ENCODE measurements around the gene FAM131C. TPM values are rescaled to one million over a fixed set of nuclear protein-coding genes. Genes with fewer than 3 reads are reported as not detected.

FAM131C gene
- polyA plus RNA-seq, 2 donors = 0.38 to 0.45 TPM

DNA sequence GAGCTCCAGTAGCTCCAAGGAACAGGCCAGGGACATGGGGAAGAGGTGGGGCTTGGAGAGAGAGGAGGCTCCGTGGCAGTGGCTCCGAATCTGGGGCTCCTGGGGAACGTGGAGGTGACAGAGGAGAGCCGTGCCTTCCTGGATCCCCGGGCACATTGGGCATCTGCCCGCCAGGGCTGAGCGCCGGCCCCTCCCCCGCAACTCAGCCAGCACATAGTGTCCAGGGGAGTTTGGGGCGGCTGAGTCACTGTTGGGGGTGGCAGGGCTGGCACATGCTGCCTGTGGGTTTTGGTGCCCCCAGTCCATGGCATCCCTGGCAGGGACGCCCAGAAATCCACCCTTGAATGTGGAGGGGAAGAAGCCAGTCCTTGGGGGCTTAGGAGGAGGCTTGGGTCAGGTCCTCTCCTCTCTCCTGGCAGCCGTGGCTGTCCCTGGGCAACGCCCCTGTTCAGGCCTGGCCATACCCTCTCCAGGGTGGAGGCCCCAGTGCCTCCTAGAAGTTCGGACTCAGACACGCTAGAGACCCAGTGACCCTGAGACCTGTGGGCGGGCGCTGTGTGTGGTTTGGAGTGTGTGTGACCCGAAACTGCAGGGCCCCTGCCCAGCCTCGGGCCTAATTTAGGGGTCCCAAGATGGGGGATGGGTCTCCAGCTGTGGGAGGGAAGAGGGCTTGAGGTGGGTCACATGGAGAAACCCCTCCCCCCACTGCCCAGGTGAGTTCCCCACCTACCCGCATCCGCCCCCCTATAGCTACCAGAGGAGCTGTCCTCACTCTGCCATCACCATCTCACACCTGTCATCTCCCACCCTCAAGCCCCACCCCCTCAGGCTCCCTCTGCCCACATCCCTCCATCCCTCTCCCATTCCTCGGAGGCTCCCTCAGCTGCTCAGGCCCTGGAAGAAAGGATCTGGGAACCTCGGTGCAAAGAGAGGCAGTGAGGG lies 57.2 kb downstream of the FAM131C start:
- Histone ChIP-seq H3K4me3 (ENCODE audit: low read depth in 1 of 2, low read length in 2 of 2) (no peak overlapping the region), H3K27me3 (ENCODE audit: control insufficient read depth in 1 of 2, insufficient read depth in 2 of 2, low read length in 2 of 2) (no peaks in the 10 kb centered on the region), H3K27ac (ENCODE audit: low read depth in 2 of 2, low read length in 1 of 2) (peak overlapping the region; percentile 77 to 81), H3K9me3 (ENCODE audit: control insufficient read depth in 2 of 2, insufficient read depth in 1 of 2, low read depth in 1 of 2, low read length in 1 of 2) (no peaks in the 10 kb centered on the region), H3K4me1 (ENCODE audit: control insufficient read depth in 2 of 2, insufficient read depth in 2 of 2, low read length in 1 of 2) (peaks cover 3 to 14% of the 10 kb centered on the region in 2 donors), H3K36me3 (ENCODE audit: control insufficient read depth in 2 of 2, insufficient read depth in 2 of 2, low read length in 1 of 2) (no peaks in the 10 kb centered on the region)
- 69% methylated on average over 20 to 23 of the region's 23 CpGs for WGBS, 2 donors

DNA sequence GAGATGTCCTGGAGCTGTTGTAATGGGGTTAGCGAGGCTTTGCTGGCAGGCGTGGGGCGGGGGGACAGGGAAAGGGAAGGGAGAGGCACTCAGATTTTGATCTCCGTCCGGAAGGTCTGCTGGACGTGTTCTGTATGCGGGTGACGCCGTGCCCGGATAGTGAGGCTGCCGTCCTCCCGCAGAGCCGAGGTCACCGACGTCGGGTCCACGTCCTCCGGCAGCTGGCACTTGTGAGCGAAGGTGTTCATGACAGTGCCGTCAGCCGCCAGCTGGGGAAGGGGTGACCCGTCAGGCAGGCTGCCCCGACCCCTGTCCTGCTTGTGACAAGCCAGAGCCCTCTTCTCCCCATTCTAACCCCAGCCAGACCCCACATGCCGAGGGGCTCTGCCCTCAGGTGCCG lies 58.0 kb downstream of the FAM131C start:
- peak overlapping the region; percentile 77 to 81 for H3K27ac ChIP-seq (ENCODE audit: low read depth in 2 of 2, low read length in 1 of 2)
- no peaks in the 10 kb centered on the region for H3K9me3 ChIP-seq (ENCODE audit: control insufficient read depth in 2 of 2, insufficient read depth in 1 of 2, low read depth in 1 of 2, low read length in 1 of 2)
- no peak overlapping the region for H3K4me3 ChIP-seq (ENCODE audit: low read depth in 1 of 2, low read length in 2 of 2)
- peaks cover 3 to 14% of the 10 kb centered on the region in 2 donors for H3K4me1 ChIP-seq (ENCODE audit: control insufficient read depth in 2 of 2, insufficient read depth in 2 of 2, low read length in 1 of 2)
- H3K27me3 ChIP-seq (ENCODE audit: control insufficient read depth in 1 of 2, insufficient read depth in 2 of 2, low read length in 2 of 2) = no peaks in the 10 kb centered on the region
- no peaks in the 10 kb centered on the region for H3K36me3 ChIP-seq (ENCODE audit: control insufficient read depth in 2 of 2, insufficient read depth in 2 of 2, low read length in 1 of 2)
- 91 to 93% methylated on average over 25 of the region's 25 CpGs for WGBS, 2 donors

DNA sequence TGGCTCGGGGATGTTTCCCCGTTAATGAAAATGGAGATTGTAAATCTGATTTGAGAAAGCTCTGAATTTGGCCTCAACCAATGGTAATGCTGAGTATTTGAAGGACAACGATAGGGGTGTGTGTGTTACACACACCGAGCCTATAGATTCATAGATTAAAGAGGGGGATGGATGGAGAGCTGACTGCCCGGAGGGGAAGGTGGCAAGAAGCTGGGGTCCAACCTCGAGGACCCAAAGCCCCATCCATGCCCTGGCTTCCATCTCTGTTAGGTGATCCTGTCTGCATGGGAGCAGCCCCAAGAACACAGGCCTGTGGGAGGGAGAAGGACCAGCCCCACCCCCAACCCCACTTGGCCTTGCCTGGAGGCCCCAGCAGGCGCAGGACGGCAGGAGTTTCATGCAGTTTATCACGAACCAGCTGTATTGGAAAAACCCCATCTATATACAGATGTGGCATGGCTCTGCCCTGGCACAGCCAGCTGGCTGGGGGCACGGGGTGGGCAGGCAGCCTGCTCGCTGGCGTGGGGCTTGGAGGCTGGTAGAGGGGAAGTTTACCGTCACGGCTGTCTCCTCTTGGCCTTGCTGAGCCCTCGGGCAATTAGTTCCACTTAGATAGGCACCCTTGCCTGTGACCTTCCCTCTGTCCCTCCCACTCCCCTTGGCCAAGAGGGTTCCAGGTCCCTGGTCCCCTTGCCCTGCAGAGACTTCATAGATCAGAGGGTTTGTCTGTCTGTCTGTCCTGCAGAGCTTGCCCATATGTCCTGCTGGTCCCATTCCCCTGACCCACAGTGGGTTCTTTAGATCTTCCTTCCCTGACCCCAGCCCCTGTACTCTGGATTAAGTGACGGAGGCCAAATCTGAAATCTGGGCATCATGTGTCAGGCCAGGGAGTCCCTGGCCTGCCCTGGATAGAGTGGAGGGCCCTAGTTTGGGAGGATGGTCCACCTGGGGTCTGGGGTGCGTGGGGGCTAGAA lies 58.7 kb downstream of the FAM131C start:
- no peaks in the 10 kb centered on the region for H3K36me3 ChIP-seq (ENCODE audit: control insufficient read depth in 2 of 2, insufficient read depth in 2 of 2, low read length in 1 of 2)
- H3K27me3 ChIP-seq (ENCODE audit: control insufficient read depth in 1 of 2, insufficient read depth in 2 of 2, low read length in 2 of 2) = no peaks in the 10 kb centered on the region
- no peaks in the 10 kb centered on the region for H3K9me3 ChIP-seq (ENCODE audit: control insufficient read depth in 2 of 2, insufficient read depth in 1 of 2, low read depth in 1 of 2, low read length in 1 of 2)
- peak overlapping the region; percentile 77 to 81 for H3K27ac ChIP-seq (ENCODE audit: low read depth in 2 of 2, low read length in 1 of 2)
- H3K4me1 ChIP-seq (ENCODE audit: control insufficient read depth in 2 of 2, insufficient read depth in 2 of 2, low read length in 1 of 2) = peaks cover 3 to 14% of the 10 kb centered on the region in 2 donors
- 55 to 70% methylated on average over 17 of the region's 17 CpGs for WGBS, 2 donors
- H3K4me3 ChIP-seq (ENCODE audit: low read depth in 1 of 2, low read length in 2 of 2) = no peak overlapping the region

DNA sequence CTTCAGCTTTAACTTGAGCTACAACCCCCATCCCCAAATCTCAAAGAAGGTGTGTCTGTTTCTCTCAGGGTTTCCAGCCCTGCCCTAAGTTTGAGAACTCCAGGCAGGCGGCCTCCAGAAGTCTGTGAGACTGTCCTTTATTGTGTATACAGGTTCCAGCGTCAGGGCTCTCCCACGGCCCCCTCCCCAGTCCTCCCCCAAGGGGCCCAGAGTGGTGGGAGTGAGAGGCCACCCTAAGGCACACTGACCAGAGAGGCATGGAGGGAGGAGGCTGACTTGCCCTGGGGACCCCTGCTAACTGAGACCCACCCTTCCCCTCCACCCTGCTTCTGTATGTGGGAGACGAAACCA lies 59.6 kb downstream of the FAM131C start:
- Histone ChIP-seq H3K27ac (ENCODE audit: low read depth in 2 of 2, low read length in 1 of 2) (peak overlapping the region; percentile 45 to 78), H3K4me1 (ENCODE audit: control insufficient read depth in 2 of 2, insufficient read depth in 2 of 2, low read length in 1 of 2) (peaks cover 3 to 14% of the 10 kb centered on the region in 2 donors), H3K4me3 (ENCODE audit: low read depth in 1 of 2, low read length in 2 of 2) (no peak overlapping the region), H3K9me3 (ENCODE audit: control insufficient read depth in 2 of 2, insufficient read depth in 1 of 2, low read depth in 1 of 2, low read length in 1 of 2) (no peaks in the 10 kb centered on the region), H3K36me3 (ENCODE audit: control insufficient read depth in 2 of 2, insufficient read depth in 2 of 2, low read length in 1 of 2) (no peaks in the 10 kb centered on the region), H3K27me3 (ENCODE audit: control insufficient read depth in 1 of 2, insufficient read depth in 2 of 2, low read length in 2 of 2) (no peaks in the 10 kb centered on the region)
- WGBS, 2 donors = 59 to 62% methylated on average over 4 of the region's 4 CpGs

DNA sequence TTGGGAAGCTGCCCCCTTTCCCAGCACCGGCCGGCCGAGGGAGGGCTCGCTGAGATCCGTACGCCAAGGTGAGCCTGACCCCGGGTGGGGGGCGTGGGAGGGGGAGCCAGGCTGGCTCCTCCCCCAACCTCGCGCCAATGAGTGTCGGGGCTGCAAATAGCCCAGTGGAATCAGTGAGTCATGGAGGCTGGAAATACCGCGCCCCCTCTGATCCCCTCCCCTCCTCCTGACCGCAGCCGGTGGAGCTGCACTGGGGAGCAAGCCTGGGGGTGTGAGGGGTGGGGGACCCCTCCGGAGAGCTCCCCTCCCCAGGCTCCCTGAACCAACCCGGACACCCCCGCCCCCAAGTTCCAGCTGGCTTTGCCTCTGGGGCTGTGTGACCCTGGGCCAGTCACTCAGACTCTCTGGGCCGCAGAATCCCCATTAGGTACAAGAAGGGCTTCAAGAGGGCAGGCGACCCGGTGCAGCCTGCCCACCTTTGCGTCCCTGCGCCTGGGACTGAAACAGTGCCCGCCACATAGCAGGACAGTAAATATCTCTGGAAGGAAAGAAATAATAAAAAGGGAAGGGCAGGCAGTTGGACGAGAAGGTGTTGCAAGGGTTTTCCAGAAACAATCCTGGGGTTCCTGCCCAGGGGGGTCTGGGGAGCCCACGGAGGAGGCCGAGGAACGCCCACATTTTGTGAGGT lies 60.1 kb downstream of the FAM131C start:
- H3K4me3 ChIP-seq (ENCODE audit: low read depth in 1 of 2, low read length in 2 of 2) = no peak overlapping the region

DNA sequence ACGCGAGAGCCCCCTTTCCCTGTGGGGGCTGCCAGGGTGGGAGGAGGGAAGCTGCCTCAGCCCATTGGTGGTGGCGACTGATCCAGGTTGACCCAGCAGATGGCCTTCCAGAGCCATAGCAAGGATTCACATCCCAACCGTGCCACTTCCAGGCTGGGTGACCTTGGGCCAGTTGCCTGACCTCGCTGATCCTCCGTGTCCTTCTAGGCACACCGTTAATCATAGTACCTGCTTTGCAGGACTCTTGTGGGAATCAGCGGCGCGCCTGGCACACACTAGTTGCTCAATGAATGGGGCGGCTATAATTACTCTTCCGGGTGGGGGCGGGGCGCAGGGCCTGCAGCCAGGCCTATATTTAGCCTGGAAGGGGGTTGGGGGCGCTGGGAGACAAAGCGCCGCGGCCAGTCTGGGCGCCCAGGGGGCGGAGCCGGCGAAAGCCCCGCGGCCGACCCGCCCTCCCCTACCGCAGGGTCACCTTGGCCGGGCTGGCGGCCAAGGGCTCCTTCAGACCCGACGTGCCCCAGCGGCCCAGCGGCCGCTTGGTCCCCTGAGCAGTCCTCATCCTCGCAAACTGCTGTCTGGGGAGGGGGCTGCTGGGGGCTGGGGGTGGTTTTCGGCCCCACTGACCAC lies 60.7 kb downstream of the FAM131C start:
- no peaks in the 10 kb centered on the region for H3K36me3 ChIP-seq (ENCODE audit: control insufficient read depth in 2 of 2, insufficient read depth in 2 of 2, low read length in 1 of 2)
- no peaks in the 10 kb centered on the region for H3K9me3 ChIP-seq (ENCODE audit: control insufficient read depth in 2 of 2, insufficient read depth in 1 of 2, low read depth in 1 of 2, low read length in 1 of 2)
- 5% methylated on average over 31 to 36 of the region's 36 CpGs for WGBS, 2 donors
- peaks cover 3 to 13% of the 10 kb centered on the region in 2 donors for H3K4me1 ChIP-seq (ENCODE audit: control insufficient read depth in 2 of 2, insufficient read depth in 2 of 2, low read length in 1 of 2)
- H3K27ac ChIP-seq (ENCODE audit: low read depth in 2 of 2, low read length in 1 of 2) = peak overlapping the region; percentile 55 to 78
- peak overlapping the region in 1 of 2 donors; percentile 16 for H3K4me3 ChIP-seq (ENCODE audit: low read depth in 1 of 2, low read length in 2 of 2)
- no peaks in the 10 kb centered on the region for H3K27me3 ChIP-seq (ENCODE audit: control insufficient read depth in 1 of 2, insufficient read depth in 2 of 2, low read length in 2 of 2)

More for the DNA sequence above, 60.1 kb downstream of the FAM131C start:
- H3K27ac ChIP-seq (ENCODE audit: low read depth in 2 of 2, low read length in 1 of 2) = peak overlapping the region; percentile 55 to 78
- peaks cover 3 to 14% of the 10 kb centered on the region in 2 donors for H3K4me1 ChIP-seq (ENCODE audit: control insufficient read depth in 2 of 2, insufficient read depth in 2 of 2, low read length in 1 of 2)
- no peaks in the 10 kb centered on the region for H3K9me3 ChIP-seq (ENCODE audit: control insufficient read depth in 2 of 2, insufficient read depth in 1 of 2, low read depth in 1 of 2, low read length in 1 of 2)
- WGBS, 2 donors = 18 to 26% methylated on average over 28 of the region's 28 CpGs
- no peaks in the 10 kb centered on the region for H3K27me3 ChIP-seq (ENCODE audit: control insufficient read depth in 1 of 2, insufficient read depth in 2 of 2, low read length in 2 of 2)
- H3K36me3 ChIP-seq (ENCODE audit: control insufficient read depth in 2 of 2, insufficient read depth in 2 of 2, low read length in 1 of 2) = no peaks in the 10 kb centered on the region

DNA sequence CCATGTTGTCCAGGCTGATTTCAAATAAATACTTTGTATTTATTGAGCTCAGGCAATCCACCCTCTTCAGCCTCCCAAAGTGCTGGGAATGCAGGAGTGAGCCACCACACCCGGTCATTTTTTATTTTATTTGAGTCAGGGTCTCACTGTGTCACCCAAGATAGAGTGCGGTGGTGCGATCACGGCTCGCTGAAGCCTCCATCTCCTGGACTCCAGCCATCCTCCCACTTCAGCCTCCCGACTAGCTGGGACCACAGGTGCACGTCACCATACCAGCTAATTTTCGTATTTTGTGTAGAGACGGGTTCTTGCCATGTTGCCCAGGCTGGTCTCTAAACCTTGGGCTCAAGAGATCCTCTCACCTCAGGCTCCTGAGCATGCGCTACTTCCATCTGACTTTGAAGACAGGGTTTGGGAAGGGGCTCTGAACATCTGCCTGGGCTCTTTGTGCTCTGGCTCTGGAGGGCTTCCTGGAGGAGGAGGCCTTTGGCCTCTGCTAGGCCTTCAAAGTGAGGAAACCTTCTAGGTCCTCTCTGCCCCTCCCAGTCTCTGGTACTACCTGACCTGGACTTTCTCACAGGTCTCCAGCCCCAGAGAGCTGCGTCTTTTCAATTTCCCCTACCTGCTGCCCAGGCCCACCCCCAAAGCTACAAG lies 61.4 kb downstream of the FAM131C start:
- H3K9me3 ChIP-seq (ENCODE audit: control insufficient read depth in 2 of 2, insufficient read depth in 1 of 2, low read depth in 1 of 2, low read length in 1 of 2) = no peaks in the 10 kb centered on the region
- 93 to 96% methylated on average over 11 of the region's 11 CpGs for WGBS, 2 donors
- H3K27ac ChIP-seq (ENCODE audit: low read depth in 2 of 2, low read length in 1 of 2) = peak overlapping the region in 1 of 2 donors; percentile 8
- H3K27me3 ChIP-seq (ENCODE audit: control insufficient read depth in 1 of 2, insufficient read depth in 2 of 2, low read length in 2 of 2) = no peaks in the 10 kb centered on the region
- H3K4me1 ChIP-seq (ENCODE audit: control insufficient read depth in 2 of 2, insufficient read depth in 2 of 2, low read length in 1 of 2) = peaks cover 3 to 10% of the 10 kb centered on the region in 2 donors
- no peaks in the 10 kb centered on the region for H3K36me3 ChIP-seq (ENCODE audit: control insufficient read depth in 2 of 2, insufficient read depth in 2 of 2, low read length in 1 of 2)
- H3K4me3 ChIP-seq (ENCODE audit: low read depth in 1 of 2, low read length in 2 of 2) = no peak overlapping the region

DNA sequence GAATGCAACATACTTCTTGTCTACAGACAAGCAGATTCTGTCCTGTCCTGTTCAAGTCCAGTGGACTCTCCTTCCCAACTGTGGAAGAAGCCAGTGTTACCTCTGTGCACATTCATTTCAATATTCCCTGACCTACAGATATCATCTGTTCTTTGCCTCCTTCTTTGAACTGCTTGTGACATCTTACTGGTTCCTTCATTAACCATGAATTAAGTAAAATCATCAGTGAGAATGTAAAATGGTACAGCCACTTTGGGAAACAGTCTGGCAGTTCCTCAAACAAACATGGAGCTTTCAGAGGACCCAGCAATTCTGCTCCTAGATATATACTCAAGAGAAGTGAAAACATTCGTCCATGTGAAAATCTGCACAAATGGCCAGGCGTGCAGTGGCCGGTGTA lies 62.6 kb downstream of the FAM131C start:
- no peak overlapping the region for H3K4me3 ChIP-seq (ENCODE audit: low read depth in 1 of 2, low read length in 2 of 2)
- no peak overlapping the region for H3K27ac ChIP-seq (ENCODE audit: low read depth in 2 of 2, low read length in 1 of 2)
- H3K9me3 ChIP-seq (ENCODE audit: control insufficient read depth in 2 of 2, insufficient read depth in 1 of 2, low read depth in 1 of 2, low read length in 1 of 2) = no peaks in the 10 kb centered on the region
- WGBS, 2 donors = 92 to 97% methylated on average over 3 of the region's 3 CpGs
- no peaks in the 10 kb centered on the region for H3K36me3 ChIP-seq (ENCODE audit: control insufficient read depth in 2 of 2, insufficient read depth in 2 of 2, low read length in 1 of 2)
- H3K27me3 ChIP-seq (ENCODE audit: control insufficient read depth in 1 of 2, insufficient read depth in 2 of 2, low read length in 2 of 2) = no peaks in the 10 kb centered on the region
- H3K4me1 ChIP-seq (ENCODE audit: control insufficient read depth in 2 of 2, insufficient read depth in 2 of 2, low read length in 1 of 2) = peaks cover 4 to 10% of the 10 kb centered on the region in 2 donors

All from esophagus (tissue), 2 donors.